Measurements from ENCODE around the gene GARIN5B. TPM values are rescaled to one million over a fixed set of nuclear protein-coding genes. Genes with fewer than 3 reads are reported as not detected.

Gene GARIN5B
- total RNA-seq, 1 experiment from 2014 or later = 0.11 TPM

DNA sequence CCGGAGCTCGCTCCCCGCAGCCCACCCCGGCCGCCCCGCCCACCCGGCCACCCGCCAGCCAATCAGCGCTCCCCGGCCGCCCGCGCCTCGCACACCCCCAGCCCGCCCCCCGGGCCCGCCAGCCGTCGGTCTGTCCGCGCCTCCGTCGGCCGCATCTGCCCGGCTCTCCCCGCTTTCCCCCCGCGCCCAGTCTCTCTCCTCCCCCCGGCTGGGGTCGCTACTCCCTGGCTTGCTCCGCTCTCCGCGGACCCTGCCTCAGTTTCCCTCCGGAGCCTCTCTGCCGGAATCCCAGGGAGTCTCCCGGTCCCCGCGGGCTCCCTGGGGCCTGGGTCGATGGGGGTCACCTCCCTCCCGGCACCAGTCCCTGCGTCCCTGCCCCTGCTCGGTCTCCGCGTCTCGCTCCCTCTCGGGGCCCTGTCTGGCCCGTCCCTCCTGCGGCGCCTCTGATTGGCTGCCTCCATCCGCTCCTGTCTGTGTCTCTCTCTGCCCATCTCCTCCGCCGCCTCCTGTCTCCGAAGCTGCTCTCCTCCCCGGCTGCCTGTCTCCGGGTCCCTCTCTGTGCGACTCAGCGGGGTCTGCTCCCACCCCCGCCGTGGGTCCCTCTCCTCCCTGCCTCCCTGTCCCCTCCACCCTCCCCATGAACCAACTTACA is 6.7 kb upstream of the GARIN5B start:
- Histone ChIP-seq H3K27ac (no peak overlapping the region), H3K36me3 (ENCODE audit: low read depth) (no peaks in the 10 kb centered on the region), H3K4me2 (peak overlapping the region; percentile 96), H2AFZ (peak overlapping the region; percentile 75), H3K9me2 (ENCODE audit: insufficient read depth) (no peaks in the 10 kb centered on the region), H3K4me3 (peak overlapping the region; percentile 62), H4K20me1 (ENCODE audit: insufficient read depth) (no peaks in the 10 kb centered on the region), H3K79me2 (ENCODE audit: low read depth) (no peaks in the 10 kb centered on the region), H3F3A (ENCODE audit: insufficient read depth, low read depth) (peaks cover 35% of the 10 kb centered on the region; the same call in 1 of the 2 replicates), H3K4me1 (replicated peaks; ENCODE audit: insufficient read depth) (peaks cover 42% of the 10 kb centered on the region), H3K27me3 (ENCODE audit: insufficient read depth, low read depth) (peaks cover 5% of the 10 kb centered on the region; the same call in 1 of the 2 replicates), H3K9me3 (ENCODE audit: insufficient read depth, low read depth) (no peaks in the 10 kb centered on the region)
- BruUV-seq (replicated peaks) = TSS peak; percentile 61
- peak in 1 of 2 experiments; percentile 60 for DNase-seq
- CTCF ChIA-PET = interaction anchor here (0.7 kb wide), 1 partner anchor 228 kb away, joined by 3 read pairs; no protein-coding TSS in a partner anchor
- POLR2A ChIA-PET (ENCODE audit: unreplicated experiment) = interaction anchor here (0.6 kb wide), 1 partner anchor 223 kb away, joined by 4 read pairs; no protein-coding TSS in a partner anchor
- intact Hi-C loops (cut with micrococcal nuclease; ENCODE audit: unreplicated experiment) = loop anchor here (2.0 kb wide), 1 partner anchor 31 kb away; the partner anchor contains the start of gene KMT5C
- peak; percentile 98 for TF ChIP-seq EZH2 (IDR thresholded peaks at IDR 0.05; ENCODE audit: low read depth)
- TF ChIP-seq, protein P1, sequence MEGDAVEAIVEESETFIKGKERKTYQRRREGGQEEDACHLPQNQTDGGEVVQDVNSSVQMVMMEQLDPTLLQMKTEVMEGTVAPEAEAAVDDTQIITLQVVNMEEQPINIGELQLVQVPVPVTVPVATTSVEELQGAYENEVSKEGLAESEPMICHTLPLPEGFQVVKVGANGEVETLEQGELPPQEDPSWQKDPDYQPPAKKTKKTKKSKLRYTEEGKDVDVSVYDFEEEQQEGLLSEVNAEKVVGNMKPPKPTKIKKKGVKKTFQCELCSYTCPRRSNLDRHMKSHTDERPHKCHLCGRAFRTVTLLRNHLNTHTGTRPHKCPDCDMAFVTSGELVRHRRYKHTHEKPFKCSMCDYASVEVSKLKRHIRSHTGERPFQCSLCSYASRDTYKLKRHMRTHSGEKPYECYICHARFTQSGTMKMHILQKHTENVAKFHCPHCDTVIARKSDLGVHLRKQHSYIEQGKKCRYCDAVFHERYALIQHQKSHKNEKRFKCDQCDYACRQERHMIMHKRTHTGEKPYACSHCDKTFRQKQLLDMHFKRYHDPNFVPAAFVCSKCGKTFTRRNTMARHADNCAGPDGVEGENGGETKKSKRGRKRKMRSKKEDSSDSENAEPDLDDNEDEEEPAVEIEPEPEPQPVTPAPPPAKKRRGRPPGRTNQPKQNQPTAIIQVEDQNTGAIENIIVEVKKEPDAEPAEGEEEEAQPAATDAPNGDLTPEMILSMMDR (conservative IDR thresholded peaks at IDR 0.05) = no peak

DNA sequence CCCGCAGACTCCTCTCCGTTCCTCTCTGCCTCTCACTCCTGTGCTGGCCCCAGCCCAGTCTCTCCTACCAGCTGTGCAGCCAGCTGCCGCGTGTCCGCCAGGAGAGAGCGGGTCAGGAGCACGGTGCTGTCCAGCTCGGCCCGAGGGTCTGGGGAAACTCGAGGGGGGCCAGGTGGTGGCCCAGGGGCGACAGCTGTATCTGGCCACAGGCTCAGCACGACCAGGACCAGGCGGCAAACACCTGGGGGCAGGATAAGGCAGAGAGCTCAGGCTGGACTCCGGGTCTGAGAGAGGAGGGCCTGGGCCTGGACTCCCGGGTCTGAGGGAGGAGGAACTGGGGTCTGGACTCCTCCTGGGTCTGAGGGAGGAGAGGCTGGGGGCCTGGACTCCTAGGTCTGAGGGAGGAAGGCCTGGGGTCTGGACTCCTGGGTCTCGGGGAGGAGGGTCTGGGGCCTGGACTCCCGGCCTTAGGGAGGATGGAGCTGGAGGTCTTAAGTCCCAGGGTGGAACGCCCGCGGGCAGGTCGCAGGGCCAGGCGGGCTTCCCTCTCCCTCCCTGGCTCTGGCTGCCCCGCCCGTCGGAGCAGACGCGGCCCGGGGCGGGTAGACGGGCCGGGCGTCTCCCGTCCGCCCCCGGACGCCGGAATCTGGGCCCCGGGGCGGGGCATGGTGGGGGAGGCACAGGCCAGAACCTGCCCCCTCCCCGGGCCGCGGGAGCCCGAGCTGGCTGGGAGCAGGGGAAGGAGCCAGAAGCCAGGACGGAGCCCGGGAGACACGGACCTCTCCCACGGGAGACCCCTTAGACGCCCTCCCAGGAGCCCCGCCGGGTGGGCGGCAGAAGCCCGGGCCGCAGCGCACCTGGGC is 5.9 kb upstream of the GARIN5B start:
- no peaks in the 10 kb centered on the region for H3K36me3 ChIP-seq (ENCODE audit: low read depth)
- H3K4me2 ChIP-seq = peak overlapping the region; percentile 61
- ChIA-PET CTCF (interaction anchor here (0.6 to 0.7 kb wide), 2 partner anchors 13 to 227 kb away, joined by 3 to 4 read pairs; no protein-coding TSS in a partner anchor), POLR2A (ENCODE audit: unreplicated experiment) (interaction anchor here (0.6 to 0.8 kb wide), 2 partner anchors 22 to 222 kb away, joined by 4 to 12 read pairs; no protein-coding TSS in a partner anchor)
- no peaks in the 10 kb centered on the region for H3K79me2 ChIP-seq (ENCODE audit: low read depth)
- TF ChIP-seq, protein P1 (conservative IDR thresholded peaks at IDR 0.05) = no peak
- 0 out of 2 replicates have a peak, but pooled peaks have one; percentile 66 for TF ChIP-seq EZH2 (IDR thresholded peaks at IDR 0.05; ENCODE audit: low read depth)
- intact Hi-C loops (cut with micrococcal nuclease; ENCODE audit: unreplicated experiment) = loop anchor here (2.0 kb wide), 1 partner anchor 30 kb away; the partner anchor contains the start of gene KMT5C
- BruUV-seq (replicated peaks) = no TSS peak
- peaks cover 33% of the 10 kb centered on the region for H3K4me1 ChIP-seq (replicated peaks; ENCODE audit: insufficient read depth)
- H3K4me3 ChIP-seq = peak overlapping the region; percentile 35; the same call in 1 of the 2 replicates
- DNase-seq = peak in 1 of 2 experiments; percentile 78
- no peaks in the 10 kb centered on the region for H3K9me2 ChIP-seq (ENCODE audit: insufficient read depth)
- H2AFZ ChIP-seq = no peak overlapping the region
- H3K27ac ChIP-seq = no peak overlapping the region
- H3K9me3 ChIP-seq (ENCODE audit: insufficient read depth, low read depth) = no peaks in the 10 kb centered on the region
- peaks cover 5% of the 10 kb centered on the region; the same call in 1 of the 2 replicates for H3K27me3 ChIP-seq (ENCODE audit: insufficient read depth, low read depth)
- peaks cover 42% of the 10 kb centered on the region; the same call in 1 of the 2 replicates for H3F3A ChIP-seq (ENCODE audit: insufficient read depth, low read depth)
- no peaks in the 10 kb centered on the region for H4K20me1 ChIP-seq (ENCODE audit: insufficient read depth)

DNA sequence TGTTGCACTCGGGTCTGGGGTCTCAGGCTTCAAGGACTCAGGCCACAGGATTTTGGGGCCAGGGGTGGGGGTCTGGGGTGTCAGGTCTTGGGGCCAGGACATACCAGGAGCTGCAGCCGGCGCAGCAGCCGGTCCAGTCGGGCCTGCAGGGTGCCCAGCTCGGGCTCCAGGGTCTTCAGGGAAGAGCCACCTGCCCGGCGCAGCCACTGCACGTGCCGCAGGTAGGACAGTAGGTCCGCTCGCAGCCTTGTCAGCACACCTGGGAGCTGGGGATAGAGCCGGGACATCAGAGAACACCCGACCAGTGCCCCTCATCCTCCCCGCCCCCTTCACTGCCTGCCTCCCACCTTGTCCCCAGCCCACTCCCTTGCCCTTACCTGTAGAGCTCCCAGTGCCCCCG is 5.0 kb upstream of the GARIN5B start:
- Histone ChIP-seq H3K27me3 (ENCODE audit: insufficient read depth, low read depth) (peaks cover 5% of the 10 kb centered on the region; the same call in 1 of the 2 replicates), H3K4me3 (no peak overlapping the region), H3K27ac (no peak overlapping the region), H2AFZ (no peak overlapping the region), H4K20me1 (ENCODE audit: insufficient read depth) (no peaks in the 10 kb centered on the region), H3K79me2 (ENCODE audit: low read depth) (no peaks in the 10 kb centered on the region), H3K9me2 (ENCODE audit: insufficient read depth) (no peaks in the 10 kb centered on the region), H3F3A (ENCODE audit: insufficient read depth, low read depth) (peaks cover 41% of the 10 kb centered on the region; the same call in 1 of the 2 replicates), H3K36me3 (ENCODE audit: low read depth) (no peaks in the 10 kb centered on the region), H3K4me1 (replicated peaks; ENCODE audit: insufficient read depth) (peaks cover 25% of the 10 kb centered on the region), H3K4me2 (no peak overlapping the region), H3K9me3 (ENCODE audit: insufficient read depth, low read depth) (no peaks in the 10 kb centered on the region)
- no peak for DNase-seq
- BruUV-seq (replicated peaks) = no TSS peak
- TF ChIP-seq EZH2 (IDR thresholded peaks at IDR 0.05; ENCODE audit: low read depth) = no peak
- TF ChIP-seq, protein P1 (conservative IDR thresholded peaks at IDR 0.05) = no peak
- intact Hi-C loops (cut with micrococcal nuclease; ENCODE audit: unreplicated experiment) = loop anchor here (2.0 kb wide), 1 partner anchor 29 kb away; the partner anchor contains the start of gene KMT5C
- CTCF ChIA-PET = interaction anchor here (0.6 kb wide), 1 partner anchor 12 kb away, joined by 4 read pairs; no protein-coding TSS in a partner anchor
- POLR2A ChIA-PET (ENCODE audit: unreplicated experiment) = interaction anchor here (0.8 kb wide), 1 partner anchor 23 kb away, joined by 12 read pairs; no protein-coding TSS in a partner anchor
